Activated CD4-positive, alpha-beta memory T cell treated with anti-CD3 and anti-CD28 coated beads, Interleukin-2, amount 10 ng/mL, durations not matched to agents 7 days and 5 days (primary cell): ENCODE measurements around the gene B3GALT2. TPM values are rescaled to one million over a fixed set of nuclear protein-coding genes. Genes with fewer than 3 reads are reported as not detected.
A peak's percentile ranks its signal among the peaks of the same experiment; 100 is the strongest.
"Not testable (repeated sequence)": the region's sequence is repeated elsewhere in the genome, so short reads cannot be mapped to it uniquely, and the experiment has no call there.

ENCODE experiments used
- CTCF ChIA-PET: fragments of 350-600 bp; sonication (Branson Sonifier 250); formaldehyde crosslinking; loops from one replicate; lab custom pipeline; 2021; ENCODE audit warnings: antibody characterized with exemption, inconsistent platforms; lab: Charles Lee
- POLR2A ChIA-PET: fragments of 350-600 bp; sonication (Branson Sonifier 250); formaldehyde crosslinking; loops from one replicate; lab custom pipeline; 2021; ENCODE audit warnings: antibody characterized with exemption; lab: Charles Lee
- DNase-seq: peaks from one replicate; pipeline ENCODE4 v3.0.0-alpha.2; 2020
- H3K27ac Mint-ChIP-seq: one replicate; pipeline ENCODE4 v1.8.0; 2021; ENCODE audit warnings: mild to moderate bottlenecking, mixed read lengths
- H3K27me3 Mint-ChIP-seq: one replicate; pipeline ENCODE4 v1.8.0; 2021; ENCODE audit warnings: mixed read lengths
- H3K36me3 Mint-ChIP-seq: one replicate; pipeline ENCODE4 v1.8.0; 2021; ENCODE audit warnings: low read depth, mixed read lengths
- H3K4me1 Mint-ChIP-seq: one replicate; pipeline ENCODE4 v1.8.0; 2021; ENCODE audit warnings: mixed read lengths
- H3K4me3 Mint-ChIP-seq: one replicate; pipeline ENCODE4 v1.8.0; 2021; ENCODE audit warnings: mild to moderate bottlenecking, mixed read lengths
- H3K9me3 Mint-ChIP-seq: one replicate; pipeline ENCODE4 v1.8.0; 2021; ENCODE audit warnings: mixed read lengths
- total RNA-seq, 2 experiments: library from RNA; stranded (reverse); gene quantifications; one replicate each; pipeline ENCODE4 v1.2.3, GENCODE V29; 2021

The B3GALT2 gene, protein sequence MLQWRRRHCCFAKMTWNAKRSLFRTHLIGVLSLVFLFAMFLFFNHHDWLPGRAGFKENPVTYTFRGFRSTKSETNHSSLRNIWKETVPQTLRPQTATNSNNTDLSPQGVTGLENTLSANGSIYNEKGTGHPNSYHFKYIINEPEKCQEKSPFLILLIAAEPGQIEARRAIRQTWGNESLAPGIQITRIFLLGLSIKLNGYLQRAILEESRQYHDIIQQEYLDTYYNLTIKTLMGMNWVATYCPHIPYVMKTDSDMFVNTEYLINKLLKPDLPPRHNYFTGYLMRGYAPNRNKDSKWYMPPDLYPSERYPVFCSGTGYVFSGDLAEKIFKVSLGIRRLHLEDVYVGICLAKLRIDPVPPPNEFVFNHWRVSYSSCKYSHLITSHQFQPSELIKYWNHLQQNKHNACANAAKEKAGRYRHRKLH
- total RNA-seq, result 1 to 10 TPM; 4.1 to 4.3 TPM

DNA sequence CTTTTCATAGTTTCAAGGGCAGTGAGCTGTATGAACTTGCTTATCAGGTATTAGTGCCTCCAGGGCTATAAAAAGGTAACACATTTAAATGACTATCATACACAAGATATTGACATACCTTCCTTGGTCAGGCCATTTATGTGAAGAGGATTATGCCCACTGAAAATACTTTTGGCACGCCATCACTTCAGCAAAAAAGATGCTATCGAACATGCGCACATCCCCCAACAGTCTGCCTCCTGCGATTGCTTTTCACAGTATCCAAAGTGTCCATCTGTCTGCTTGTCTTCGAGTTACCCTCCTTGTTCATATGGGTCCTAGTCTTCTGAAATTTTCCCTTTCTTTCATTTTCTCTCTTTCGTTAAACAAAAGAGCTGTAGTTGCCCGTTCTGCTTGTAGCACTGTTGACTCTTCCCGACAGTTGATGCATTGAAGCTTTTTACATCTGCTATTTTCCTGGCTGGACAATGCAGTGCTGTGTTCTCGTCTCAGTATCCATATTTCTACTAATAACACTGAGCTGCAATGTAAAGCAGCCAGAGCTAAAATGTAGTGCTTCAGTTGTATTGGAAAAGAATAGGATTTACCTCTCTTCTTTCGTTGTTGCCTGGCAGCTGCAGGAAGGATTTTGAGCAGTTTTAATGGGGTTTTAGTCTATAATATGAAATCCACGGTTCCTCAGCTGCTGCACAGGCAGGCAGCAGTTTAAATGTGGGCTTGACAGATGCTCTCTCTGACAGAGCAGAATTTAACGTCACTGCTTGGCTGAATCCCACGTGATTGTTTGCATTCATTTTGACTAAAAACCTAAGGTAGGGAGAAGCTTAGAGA, at the start of gene B3GALT2:
Gene B3GALT2 (minus strand): TSS at position 713 of the 831 bp plus-strand sequence. CDS start 5,051 bp downstream, outside the sequence.
- H3K27me3 Mint-ChIP-seq, result no peaks in the 10 kb centered on the region
- POLR2A ChIA-PET, result interaction anchor here (0.6 to 4.2 kb wide), 11 partner anchors 55 to 354 kb away, joined by 3 to 26 read pairs (median 4); partner anchors contain the start of genes CDC73, RO60 and UCHL5
- H3K9me3 Mint-ChIP-seq, result no peaks in the 10 kb centered on the region
- H3K4me1 Mint-ChIP-seq, result peaks cover 37% of the 10 kb centered on the region
- H3K27ac Mint-ChIP-seq, result peak within 1 kb of the TSS; percentile 52
- peak; percentile 30 for DNase-seq
- H3K4me3 Mint-ChIP-seq, result peak within 1 kb of the TSS; percentile 72
- CTCF ChIA-PET, result interaction anchor here (0.6 to 1.2 kb wide), 3 partner anchors 53 to 1108 kb away, joined by 3 read pairs; no protein-coding TSS in a partner anchor
- H3K36me3 Mint-ChIP-seq, result peaks cover 13% of the 10 kb centered on the region

DNA sequence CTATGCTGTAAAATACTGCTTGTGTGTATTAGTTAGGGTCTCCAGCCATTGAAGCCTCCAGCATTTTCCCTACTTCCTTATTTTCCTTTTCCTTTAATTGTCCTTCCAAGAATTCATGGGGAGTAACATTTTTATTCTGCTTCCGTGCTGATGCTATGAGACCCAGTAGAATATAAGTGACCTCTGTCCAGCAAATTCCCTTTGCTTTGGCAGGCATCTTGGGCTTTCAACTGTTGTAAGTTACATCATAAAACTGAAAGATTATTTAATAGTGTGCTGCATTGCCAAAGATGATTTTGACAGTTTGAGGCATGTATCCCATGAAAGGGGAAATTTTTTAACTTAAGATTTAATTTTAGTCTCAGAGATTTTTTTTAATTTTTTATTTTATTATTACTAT, 48.1 kb upstream of the B3GALT2 start:
- ChIA-PET CTCF (no interaction called here), POLR2A (no interaction called here)
- no peak overlapping the region for H3K4me3 Mint-ChIP-seq
- peaks cover 49% of the 10 kb centered on the region for H3K36me3 Mint-ChIP-seq
- H3K27me3 Mint-ChIP-seq, result no peaks in the 10 kb centered on the region
- DNase-seq, result no peak
- no peak overlapping the region for H3K27ac Mint-ChIP-seq
- H3K4me1 Mint-ChIP-seq, result peaks cover 11% of the 10 kb centered on the region
- H3K9me3 Mint-ChIP-seq, result peaks cover 14% of the 10 kb centered on the region

DNA sequence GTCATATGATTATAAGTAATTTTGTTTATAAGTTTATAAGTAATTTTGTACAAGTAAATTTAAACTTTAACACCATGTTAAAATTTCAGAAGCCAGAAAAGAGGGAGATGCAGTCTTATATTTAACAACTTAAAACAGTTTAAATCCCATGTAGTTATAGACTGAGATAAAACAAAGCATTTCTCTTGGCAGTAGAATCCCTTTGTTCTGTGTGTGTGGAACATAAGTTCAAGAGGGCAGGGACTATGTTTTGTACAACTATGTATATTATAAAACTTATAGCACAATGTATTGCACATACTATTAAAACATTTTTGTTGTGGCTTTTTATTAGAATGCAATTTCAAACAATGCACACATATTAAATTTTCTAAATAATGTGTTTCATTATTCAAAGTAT, 44.7 kb upstream of the B3GALT2 start:
- H3K4me3 Mint-ChIP-seq, POLR2A ChIA-PET, H3K27me3 Mint-ChIP-seq, H3K4me1 Mint-ChIP-seq, H3K9me3 Mint-ChIP-seq, DNase-seq, H3K27ac Mint-ChIP-seq, CTCF ChIA-PET: not testable (repeated sequence)
- H3K36me3 Mint-ChIP-seq, result peaks cover 47% of the 10 kb centered on the region

DNA sequence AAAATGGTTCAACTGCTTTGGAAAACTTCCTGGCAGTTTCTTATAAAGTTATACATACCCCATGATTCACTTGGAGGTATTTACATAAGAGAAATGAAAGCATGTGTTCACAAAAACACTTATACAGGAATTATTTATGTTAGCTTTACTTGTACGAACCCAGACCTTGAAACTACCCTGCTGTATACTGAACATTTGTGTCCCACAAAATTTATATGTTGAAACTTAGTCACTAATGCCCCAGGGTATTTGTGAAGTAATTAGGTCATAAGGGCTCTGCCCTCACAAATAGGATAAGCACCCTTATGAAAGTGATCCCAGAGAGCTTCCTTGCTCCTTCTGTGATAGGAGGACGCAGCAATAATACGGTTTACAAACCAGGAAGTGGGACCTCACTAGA, 42.7 kb upstream of the B3GALT2 start:
- ChIA-PET POLR2A (no interaction called here), CTCF (no interaction called here)
- H3K36me3 Mint-ChIP-seq, result peaks cover 49% of the 10 kb centered on the region
- no peaks in the 10 kb centered on the region for H3K27me3 Mint-ChIP-seq
- no peak overlapping the region for H3K27ac Mint-ChIP-seq
- peaks cover 7% of the 10 kb centered on the region for H3K9me3 Mint-ChIP-seq
- no peak for DNase-seq
- H3K4me3 Mint-ChIP-seq, result no peak overlapping the region
- H3K4me1 Mint-ChIP-seq, result no peaks in the 10 kb centered on the region

DNA sequence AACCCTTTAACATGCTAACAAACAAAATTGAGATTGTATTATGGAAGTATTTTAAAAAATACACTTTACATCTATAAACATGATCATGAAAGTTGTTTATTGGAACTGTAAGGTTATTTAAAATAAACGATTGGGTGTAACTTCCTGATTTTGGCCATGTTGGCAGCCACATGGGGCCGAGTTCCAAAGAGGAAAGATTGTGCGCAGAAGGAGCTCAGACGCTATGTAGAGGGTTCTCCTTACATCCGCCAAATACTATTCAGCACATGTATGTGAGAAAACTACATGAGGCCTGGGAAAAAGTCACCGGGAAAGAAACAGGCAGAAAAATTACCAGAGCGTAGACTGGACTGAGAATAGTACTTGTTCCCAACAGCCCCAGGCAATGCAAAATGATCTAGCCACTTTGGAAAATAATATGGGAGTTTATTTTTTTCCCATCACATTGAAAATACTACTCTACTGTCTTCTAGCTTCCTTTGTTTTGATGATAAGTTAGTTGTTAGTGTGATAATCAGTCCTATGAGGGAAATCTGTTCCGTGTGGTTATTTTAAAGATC, 35.7 kb upstream of the B3GALT2 start:
- H3K4me3 Mint-ChIP-seq, result no peak overlapping the region
- ChIA-PET POLR2A (interaction anchor here (0.6 to 0.8 kb wide), 2 partner anchors 25 to 53 kb away, joined by 3 read pairs; no protein-coding TSS in a partner anchor), CTCF (interaction anchor here (1.2 kb wide), 1 partner anchor 26 kb away, joined by 3 read pairs; no protein-coding TSS in a partner anchor)
- no peaks in the 10 kb centered on the region for H3K4me1 Mint-ChIP-seq
- peaks cover 73% of the 10 kb centered on the region for H3K36me3 Mint-ChIP-seq
- no peaks in the 10 kb centered on the region for H3K27me3 Mint-ChIP-seq
- peaks cover 7% of the 10 kb centered on the region for H3K9me3 Mint-ChIP-seq
- no peak for DNase-seq
- H3K27ac Mint-ChIP-seq, result no peak overlapping the region

DNA sequence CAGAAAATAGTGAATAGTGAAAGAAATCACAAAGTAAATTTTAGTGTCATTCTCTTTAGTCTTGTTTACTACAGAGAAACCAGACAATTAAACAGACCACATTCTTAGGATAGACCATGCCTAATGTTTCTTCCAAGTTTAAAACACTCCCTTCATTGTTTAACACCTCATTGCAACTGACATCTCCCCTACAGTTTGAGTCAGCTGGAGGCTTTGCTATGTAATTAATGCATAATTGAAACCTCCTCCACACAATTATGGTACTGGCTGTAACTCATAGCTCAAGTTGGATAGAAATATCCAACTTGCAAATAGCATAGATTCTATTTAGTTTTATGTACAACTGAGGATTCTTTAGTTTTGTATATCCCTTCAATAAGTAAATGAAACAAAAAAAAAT, 35.2 kb upstream of the B3GALT2 start:
- CTCF ChIA-PET, result no interaction called here
- Mint-ChIP-seq H3K9me3 (peaks cover 7% of the 10 kb centered on the region), H3K36me3 (peaks cover 74% of the 10 kb centered on the region), H3K27ac (no peak overlapping the region), H3K4me3 (no peak overlapping the region), H3K27me3 (no peaks in the 10 kb centered on the region), H3K4me1 (no peaks in the 10 kb centered on the region)
- POLR2A ChIA-PET, result no interaction called here
- DNase-seq, result no peak

DNA sequence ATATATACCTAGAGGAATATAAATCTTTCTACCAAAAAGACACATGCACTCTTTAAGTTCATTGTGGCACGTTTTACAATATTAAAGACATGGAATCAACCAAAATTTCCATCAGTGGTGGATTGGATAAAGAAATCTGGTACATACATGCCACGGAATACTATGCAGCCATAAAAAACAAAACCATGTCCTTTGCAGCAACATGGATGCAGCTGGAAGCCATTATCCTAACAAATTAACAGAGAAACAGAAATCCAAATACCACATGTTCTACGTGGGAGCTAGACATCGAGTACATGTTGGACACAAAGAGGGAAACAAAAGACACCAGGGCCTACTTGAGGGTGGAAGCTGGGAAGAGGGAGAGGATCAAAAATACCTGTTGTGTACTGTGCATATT, 33.0 kb upstream of the B3GALT2 start:
- H3K36me3 Mint-ChIP-seq, result peaks cover 77% of the 10 kb centered on the region
- H3K27me3 Mint-ChIP-seq, result no peaks in the 10 kb centered on the region
- no peak for DNase-seq
- no peak overlapping the region for H3K27ac Mint-ChIP-seq
- CTCF ChIA-PET, result no interaction called here
- H3K4me1 Mint-ChIP-seq, result no peaks in the 10 kb centered on the region
- no peak overlapping the region for H3K4me3 Mint-ChIP-seq
- POLR2A ChIA-PET, result no interaction called here
- H3K9me3 Mint-ChIP-seq, result no peaks in the 10 kb centered on the region

DNA sequence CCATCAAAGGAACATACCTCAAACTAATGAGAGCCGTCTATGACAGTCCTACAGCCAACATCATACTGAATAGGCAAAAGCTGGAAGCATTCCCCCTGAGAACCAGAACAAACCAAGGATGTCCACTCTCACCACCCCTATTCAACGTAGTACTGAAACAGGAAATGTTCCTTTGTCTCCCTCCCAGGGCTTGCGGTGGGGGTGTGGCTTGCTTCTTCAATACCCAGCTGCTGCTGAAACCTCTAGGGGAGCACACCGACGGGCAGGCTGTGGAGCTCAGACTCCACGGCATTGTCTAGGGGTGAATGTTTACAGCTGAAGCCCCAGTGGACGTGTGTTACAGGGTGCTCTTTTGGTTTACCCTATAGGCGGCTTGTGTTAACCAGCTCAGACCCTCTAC, 30.5 kb upstream of the B3GALT2 start:
- no peaks in the 10 kb centered on the region for H3K27me3 Mint-ChIP-seq
- peaks cover 81% of the 10 kb centered on the region for H3K36me3 Mint-ChIP-seq
- POLR2A ChIA-PET, result no interaction called here
- peaks cover 4% of the 10 kb centered on the region for H3K9me3 Mint-ChIP-seq
- no peak for DNase-seq
- no peak overlapping the region for H3K4me3 Mint-ChIP-seq
- H3K27ac Mint-ChIP-seq, result no peak overlapping the region
- peaks cover 2% of the 10 kb centered on the region for H3K4me1 Mint-ChIP-seq
- CTCF ChIA-PET, result no interaction called here

DNA sequence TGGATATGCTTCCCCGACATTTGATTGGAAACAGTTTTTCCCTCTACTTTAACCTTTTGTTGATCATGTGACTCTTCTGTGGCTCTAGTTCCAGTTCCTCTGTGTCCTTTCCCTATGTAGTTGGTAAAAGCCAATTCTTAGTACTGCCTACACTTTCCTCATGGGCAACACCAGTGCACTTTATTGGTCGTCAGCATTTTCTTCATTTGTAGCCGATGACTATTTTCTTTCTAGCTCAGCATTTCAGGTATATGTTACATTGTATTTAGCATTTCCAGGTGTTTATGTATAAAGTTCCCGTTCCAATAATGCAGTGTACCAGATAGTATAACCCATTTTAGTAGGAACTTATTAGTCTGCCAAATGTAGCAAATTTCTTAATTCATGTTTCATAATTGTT, 27.6 kb upstream of the B3GALT2 start:
- no peak overlapping the region for H3K27ac Mint-ChIP-seq
- H3K27me3 Mint-ChIP-seq, result no peaks in the 10 kb centered on the region
- H3K4me3 Mint-ChIP-seq, result no peak overlapping the region
- peaks cover 7% of the 10 kb centered on the region for H3K9me3 Mint-ChIP-seq
- H3K4me1 Mint-ChIP-seq, result peaks cover 18% of the 10 kb centered on the region
- H3K36me3 Mint-ChIP-seq, result peaks cover 89% of the 10 kb centered on the region
- CTCF ChIA-PET, result no interaction called here
- no peak for DNase-seq
- POLR2A ChIA-PET, result no interaction called here

DNA sequence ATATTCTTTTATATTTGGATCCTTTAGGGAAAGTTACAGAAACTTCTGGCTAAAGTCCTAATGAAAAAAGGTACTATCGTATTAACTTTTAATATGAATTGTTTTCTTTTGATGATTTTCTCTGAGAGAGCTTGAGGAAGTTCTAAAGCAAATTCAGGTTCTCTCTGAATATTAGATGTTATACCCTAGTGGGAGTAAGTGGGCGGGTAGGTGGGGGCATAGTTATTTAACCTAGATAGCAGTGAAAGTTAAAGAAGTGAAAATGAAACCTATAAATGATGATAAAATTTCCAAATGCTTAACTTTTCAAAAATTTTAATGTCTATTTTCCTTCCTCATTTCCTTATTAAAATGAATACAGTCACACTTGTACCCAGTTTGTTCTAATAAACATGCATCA, 26.2 kb upstream of the B3GALT2 start:
- Mint-ChIP-seq H3K4me3 (no peak overlapping the region), H3K9me3 (peaks cover 11% of the 10 kb centered on the region), H3K27me3 (no peaks in the 10 kb centered on the region), H3K27ac (no peak overlapping the region), H3K4me1 (peaks cover 18% of the 10 kb centered on the region), H3K36me3 (peaks cover 88% of the 10 kb centered on the region)
- ChIA-PET POLR2A (no interaction called here), CTCF (no interaction called here)
- no peak for DNase-seq

DNA sequence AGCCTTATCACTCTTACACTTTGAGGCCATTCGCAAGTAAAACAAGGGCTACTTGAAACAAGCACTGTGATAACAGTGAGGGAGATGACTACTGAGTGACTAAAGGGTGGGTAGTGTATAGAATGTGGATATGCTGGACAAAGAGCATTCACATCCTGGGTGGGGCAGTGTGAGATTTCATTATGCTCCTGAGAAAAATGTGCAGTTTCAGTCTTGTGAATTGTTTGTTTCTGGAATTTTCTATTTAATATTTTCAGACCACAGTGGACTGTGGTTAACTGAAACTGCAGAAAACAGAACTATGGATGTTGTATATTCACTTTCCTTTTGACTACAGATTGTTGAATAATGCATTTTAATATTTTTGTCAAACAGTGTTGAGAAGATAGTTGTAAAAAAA, 25.1 kb upstream of the B3GALT2 start:
- CTCF ChIA-PET, result no interaction called here
- Mint-ChIP-seq H3K4me1 (peaks cover 18% of the 10 kb centered on the region), H3K36me3 (peaks cover 88% of the 10 kb centered on the region), H3K27me3 (no peaks in the 10 kb centered on the region), H3K27ac (peak overlapping the region; percentile 48), H3K9me3 (peaks cover 21% of the 10 kb centered on the region), H3K4me3 (no peak overlapping the region)
- POLR2A ChIA-PET, result no interaction called here
- DNase-seq, result no peak

DNA sequence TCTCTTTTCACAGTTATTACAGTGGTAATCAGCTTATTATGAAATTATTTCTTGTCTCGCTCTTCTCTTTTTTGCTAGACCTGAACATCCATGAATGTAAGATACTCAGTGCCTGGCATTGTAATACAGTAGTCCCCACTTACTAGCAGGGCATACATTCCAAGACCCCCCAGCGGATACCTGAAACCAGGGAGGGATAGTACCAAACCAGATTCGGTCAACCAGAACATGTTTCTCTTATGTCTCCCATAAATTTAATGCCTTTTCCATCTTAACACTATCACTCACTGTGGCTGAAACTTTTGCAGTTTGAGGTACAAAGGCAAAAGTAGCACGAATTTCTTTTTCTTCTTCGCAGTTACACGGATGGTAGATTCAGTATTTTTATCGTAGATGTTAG, 24.6 kb upstream of the B3GALT2 start:
- H3K4me1 Mint-ChIP-seq, result peaks cover 18% of the 10 kb centered on the region
- DNase-seq, result no peak
- peaks cover 88% of the 10 kb centered on the region for H3K36me3 Mint-ChIP-seq
- no peak overlapping the region for H3K4me3 Mint-ChIP-seq
- H3K27me3 Mint-ChIP-seq, result no peaks in the 10 kb centered on the region
- ChIA-PET CTCF (no interaction called here), POLR2A (no interaction called here)
- no peak overlapping the region for H3K27ac Mint-ChIP-seq
- peaks cover 21% of the 10 kb centered on the region for H3K9me3 Mint-ChIP-seq

DNA sequence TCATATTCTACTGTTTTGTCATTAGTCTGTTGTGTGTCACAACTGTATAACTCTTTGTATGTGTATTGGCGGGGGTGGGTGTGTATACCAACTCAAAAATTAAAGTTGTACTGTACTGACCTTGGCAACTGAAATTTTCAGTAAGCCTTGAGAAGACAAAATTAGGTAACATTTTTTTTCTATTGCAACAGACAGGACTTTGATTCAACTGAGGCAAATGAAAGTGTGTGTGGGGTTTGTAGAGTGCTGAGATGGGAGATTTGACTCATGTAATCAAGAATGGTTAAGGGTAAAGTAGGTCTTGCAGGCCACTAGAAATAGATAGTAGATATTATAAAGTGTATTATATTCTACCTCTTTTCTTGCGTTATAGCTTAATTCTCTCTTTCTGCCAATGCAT, 14.6 kb upstream of the B3GALT2 start:
- H3K36me3 Mint-ChIP-seq, result peaks cover 53% of the 10 kb centered on the region
- ChIA-PET POLR2A (no interaction called here), CTCF (no interaction called here)
- H3K9me3 Mint-ChIP-seq, result no peaks in the 10 kb centered on the region
- H3K4me1 Mint-ChIP-seq, result peaks cover 6% of the 10 kb centered on the region
- no peak overlapping the region for H3K27ac Mint-ChIP-seq
- no peaks in the 10 kb centered on the region for H3K27me3 Mint-ChIP-seq
- no peak for DNase-seq
- H3K4me3 Mint-ChIP-seq, result no peak overlapping the region
